ENCODE measurements around the gene BPIFA2. TPM values are rescaled to one million over a fixed set of nuclear protein-coding genes. Genes with fewer than 3 reads are reported as not detected.
"Not testable (repeated sequence)": the region's sequence is repeated elsewhere in the genome, so short reads cannot be mapped to it uniquely, and the experiment has no call there.

Gene BPIFA2
- not detected for total RNA-seq

GRCh38 chr20:33167859-33168258 lies at the start of gene BPIFA2:
TSS of gene BPIFA2 (plus strand) at chr20:33168159. CDS start at chr20:33169146, 987 bp downstream.
- Histone ChIP-seq H3K36me3 (no peaks in the 10 kb centered on the region), H3K27me3 (no peaks in the 10 kb centered on the region), H3K9me3 (peaks cover 3 to 13% (median 10%) of the 10 kb centered on the region in 4 donors), H3K27ac (no peak within 1 kb of the TSS), H3K4me1 (no peaks in the 10 kb centered on the region), H3K4me3 (no peak within 1 kb of the TSS)
- no peak for ATAC-seq (ENCODE audit: low FRiP score in 2 of 2)
- no peak for DNase-seq
- TF ChIP-seq POLR2A (IDR thresholded peaks at IDR 0.05) (no peak), EP300 (IDR thresholded peaks at IDR 0.05) (no peak), POLR2AphosphoS5 (IDR thresholded peaks at IDR 0.05) (no peak)
- TF ChIP-seq, protein P1, sequence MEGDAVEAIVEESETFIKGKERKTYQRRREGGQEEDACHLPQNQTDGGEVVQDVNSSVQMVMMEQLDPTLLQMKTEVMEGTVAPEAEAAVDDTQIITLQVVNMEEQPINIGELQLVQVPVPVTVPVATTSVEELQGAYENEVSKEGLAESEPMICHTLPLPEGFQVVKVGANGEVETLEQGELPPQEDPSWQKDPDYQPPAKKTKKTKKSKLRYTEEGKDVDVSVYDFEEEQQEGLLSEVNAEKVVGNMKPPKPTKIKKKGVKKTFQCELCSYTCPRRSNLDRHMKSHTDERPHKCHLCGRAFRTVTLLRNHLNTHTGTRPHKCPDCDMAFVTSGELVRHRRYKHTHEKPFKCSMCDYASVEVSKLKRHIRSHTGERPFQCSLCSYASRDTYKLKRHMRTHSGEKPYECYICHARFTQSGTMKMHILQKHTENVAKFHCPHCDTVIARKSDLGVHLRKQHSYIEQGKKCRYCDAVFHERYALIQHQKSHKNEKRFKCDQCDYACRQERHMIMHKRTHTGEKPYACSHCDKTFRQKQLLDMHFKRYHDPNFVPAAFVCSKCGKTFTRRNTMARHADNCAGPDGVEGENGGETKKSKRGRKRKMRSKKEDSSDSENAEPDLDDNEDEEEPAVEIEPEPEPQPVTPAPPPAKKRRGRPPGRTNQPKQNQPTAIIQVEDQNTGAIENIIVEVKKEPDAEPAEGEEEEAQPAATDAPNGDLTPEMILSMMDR (IDR thresholded peaks at IDR 0.05) = no peak
- 77 to 90% methylated on average over 7 to 8 of the region's 8 CpGs for WGBS, 2 donors

DNA sequence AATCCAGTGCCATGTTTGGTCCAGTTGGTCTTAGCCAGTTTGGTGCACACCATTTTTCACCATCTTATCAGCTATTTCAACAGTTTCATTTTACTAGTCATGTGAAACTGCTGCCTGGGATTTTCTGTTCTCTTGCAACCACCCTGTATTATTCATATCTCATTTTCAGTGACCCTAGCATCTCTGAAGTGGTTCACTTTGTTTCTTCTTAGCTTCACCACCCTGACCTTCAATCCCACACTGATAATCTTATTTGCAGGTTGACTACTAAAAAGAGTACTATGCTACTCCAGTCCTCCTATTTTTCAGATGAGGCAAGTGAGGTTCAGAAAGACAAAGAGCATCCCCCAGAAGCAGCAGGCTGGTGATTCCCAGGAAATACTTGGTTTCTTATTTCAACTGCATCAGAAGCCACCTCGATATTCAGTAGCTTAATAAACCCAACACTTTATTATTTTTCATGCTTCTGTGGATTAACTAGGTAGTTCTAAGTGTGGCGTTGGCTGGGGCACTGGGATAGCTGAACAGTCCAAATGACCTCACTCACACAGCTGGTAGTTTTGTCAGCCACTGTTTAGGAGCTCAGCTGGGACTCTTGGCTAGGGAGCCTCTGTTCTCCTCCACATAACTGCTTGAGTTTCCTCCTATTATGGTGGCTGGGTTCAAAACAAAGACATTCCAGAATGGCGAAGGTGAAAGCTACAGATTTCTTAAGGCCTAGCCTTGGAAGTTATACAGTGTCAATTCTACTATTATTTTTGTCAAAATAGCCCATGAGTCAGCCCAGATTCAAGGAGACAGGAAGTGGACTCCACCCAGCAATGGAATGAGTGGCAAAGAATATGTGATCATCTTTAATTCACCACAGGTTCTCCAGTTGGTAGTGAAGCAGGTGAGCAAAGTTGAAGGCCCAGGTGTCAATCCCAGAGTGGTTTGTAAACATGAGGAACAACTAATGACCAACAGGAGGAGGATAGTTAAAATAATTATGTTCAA lies 47.9 kb upstream of the BPIFA2 start:
- no peaks in the 10 kb centered on the region for H3K36me3 ChIP-seq
- no peak overlapping the region for H3K4me3 ChIP-seq
- 82 to 91% methylated on average over 3 of the region's 3 CpGs for WGBS, 2 donors
- no peaks in the 10 kb centered on the region for H3K4me1 ChIP-seq
- no peaks in the 10 kb centered on the region for H3K9me3 ChIP-seq
- TF ChIP-seq EP300 (IDR thresholded peaks at IDR 0.05) (no peak), POLR2AphosphoS5 (IDR thresholded peaks at IDR 0.05) (no peak), POLR2A (IDR thresholded peaks at IDR 0.05) (no peak)
- TF ChIP-seq, protein P1 (IDR thresholded peaks at IDR 0.05) = no peak
- ATAC-seq (ENCODE audit: low FRiP score in 2 of 2) (no peak), DNase-seq (no peak)
- no peaks in the 10 kb centered on the region for H3K27me3 ChIP-seq
- no peak overlapping the region for H3K27ac ChIP-seq

DNA sequence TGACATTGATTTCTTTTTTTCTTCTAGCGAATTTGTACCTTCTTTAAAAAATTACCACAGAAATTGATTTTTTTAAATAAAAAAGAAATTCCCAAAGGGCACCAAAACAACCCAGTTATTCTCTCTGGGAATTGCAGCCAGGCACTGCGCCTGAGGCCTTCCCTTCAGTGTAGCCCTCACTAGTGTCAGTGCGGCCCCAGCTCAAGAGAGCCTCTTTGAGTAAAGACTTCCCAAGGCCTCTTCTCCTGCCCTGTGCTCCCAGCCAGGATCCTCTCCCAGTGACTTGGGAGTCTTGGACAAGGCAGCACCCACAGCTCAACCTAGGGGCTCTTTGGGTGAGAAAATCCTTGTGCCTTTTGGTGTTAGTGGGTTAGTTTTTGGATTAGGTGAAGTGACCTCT lies 47.0 kb upstream of the BPIFA2 start:
- no peak for ATAC-seq (ENCODE audit: low FRiP score in 2 of 2)
- no peak overlapping the region for H3K4me3 ChIP-seq
- H3K36me3 ChIP-seq = no peaks in the 10 kb centered on the region
- no peak overlapping the region for H3K27ac ChIP-seq
- H3K9me3 ChIP-seq = no peaks in the 10 kb centered on the region
- H3K27me3 ChIP-seq = no peaks in the 10 kb centered on the region
- 91 to 92% methylated on average over 3 of the region's 3 CpGs for WGBS, 2 donors
- no peak for TF ChIP-seq POLR2AphosphoS5 (IDR thresholded peaks at IDR 0.05)
- TF ChIP-seq, protein P1 (IDR thresholded peaks at IDR 0.05) = no peak
- no peak for TF ChIP-seq POLR2A (IDR thresholded peaks at IDR 0.05)
- no peak for TF ChIP-seq EP300 (IDR thresholded peaks at IDR 0.05)
- no peak for DNase-seq
- H3K4me1 ChIP-seq = no peaks in the 10 kb centered on the region

DNA sequence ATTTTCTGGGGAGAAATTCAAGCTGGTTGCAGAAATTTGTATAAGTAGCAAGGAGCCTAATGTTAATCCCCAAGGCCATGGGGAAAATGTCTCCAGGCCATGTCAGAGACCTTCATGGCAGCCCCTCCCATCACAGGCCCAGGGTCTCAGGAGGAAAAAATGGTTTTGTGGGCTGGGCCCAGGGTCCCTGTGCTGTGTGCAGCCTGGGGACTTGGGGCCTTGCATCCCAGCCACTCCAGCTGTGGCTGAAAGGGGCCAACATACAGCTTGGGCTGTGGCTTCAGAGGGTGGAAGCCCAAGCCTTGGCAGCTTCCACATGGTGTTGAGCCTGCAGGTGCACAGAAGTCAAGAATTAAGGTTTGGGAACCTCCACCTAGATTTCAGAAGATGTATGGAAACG lies 45.7 kb upstream of the BPIFA2 start:
- not testable (repeated sequence) for DNase-seq, H3K4me3 ChIP-seq
- 63 to 64% methylated on average over 1 of the region's 1 CpG for WGBS, 2 donors

GRCh38 chr20:33124261-33124660 lies 43.7 kb upstream of the BPIFA2 start:
- ATAC-seq (ENCODE audit: low FRiP score in 2 of 2) (no peak), DNase-seq (no peak)
- Histone ChIP-seq H3K36me3 (no peaks in the 10 kb centered on the region), H3K4me1 (peaks cover 0 to 10% (median 2%) of the 10 kb centered on the region in 4 donors), H3K27me3 (peaks cover 0 to 5% (median 0%) of the 10 kb centered on the region in 4 donors), H3K9me3 (no peaks in the 10 kb centered on the region), H3K4me3 (no peak overlapping the region), H3K27ac (no peak overlapping the region)
- no peak for TF ChIP-seq POLR2A (IDR thresholded peaks at IDR 0.05)
- TF ChIP-seq, protein P1 (IDR thresholded peaks at IDR 0.05) = no peak
- TF ChIP-seq EP300 (IDR thresholded peaks at IDR 0.05) = no peak
- TF ChIP-seq POLR2AphosphoS5 (IDR thresholded peaks at IDR 0.05) = no peak
- WGBS, 2 donors = 50 to 61% methylated on average over 2 of the region's 2 CpGs

More for the DNA sequence above, 45.7 kb upstream of the BPIFA2 start:
- H3K27ac ChIP-seq; H3K27me3 ChIP-seq; H3K36me3 ChIP-seq; ATAC-seq (ENCODE audit: low FRiP score in 2 of 2); H3K4me1 ChIP-seq; H3K9me3 ChIP-seq: not testable (repeated sequence)

Data from upper lobe of left lung (tissue), 6 donors.